ENCODE data around the gene PLTP. TPM values are rescaled to one million over a fixed set of nuclear protein-coding genes. Genes with fewer than 3 reads are reported as not detected.
A peak's percentile ranks its signal among the peaks of the same experiment; 100 is the strongest.

Gene PLTP
- total RNA-seq, 6 experiments from 2014 or later, result 9.6 to 70.2 (median 35.6) TPM

DNA sequence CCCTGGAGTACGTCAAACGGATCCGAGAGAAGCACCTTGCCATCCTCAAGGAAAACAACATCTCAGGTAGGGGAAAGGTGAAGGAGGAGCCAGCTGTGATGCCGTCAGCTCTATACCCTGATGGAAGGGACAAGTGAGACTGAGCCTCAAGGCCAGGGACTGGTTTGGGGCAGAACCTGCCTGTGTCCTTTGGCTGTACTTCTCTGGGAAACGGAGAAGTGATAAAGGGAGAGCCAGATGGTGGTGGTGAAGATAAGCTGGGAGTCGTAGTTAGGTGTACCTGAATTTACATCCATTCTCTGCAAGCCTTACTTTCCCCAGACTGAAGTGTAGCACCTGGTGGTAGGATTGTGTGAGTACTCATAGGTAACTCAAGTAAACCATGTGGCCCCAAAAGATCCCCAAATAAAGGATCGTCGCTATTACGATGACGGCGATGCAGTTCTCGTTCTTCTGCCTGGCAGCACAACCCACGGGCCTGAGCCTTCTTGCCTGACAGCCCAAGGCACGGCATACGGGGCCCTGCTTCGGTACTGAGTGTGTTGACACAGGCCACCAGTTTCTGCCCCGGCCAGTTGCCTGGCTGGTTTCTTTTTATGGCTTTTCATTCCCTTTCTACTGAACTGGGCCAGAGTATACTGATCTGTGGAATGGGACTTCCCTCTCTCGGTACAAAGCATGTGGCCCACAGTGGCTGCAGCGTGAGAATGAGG, 33.2 kb upstream of the PLTP start:
- H3K4me3 ChIP-seq, result no peak overlapping the region
- peaks cover 5 to 82% (median 33%) of the 10 kb centered on the region in 4 donors for H3K36me3 ChIP-seq
- WGBS (ENCODE audit: insufficient coverage, low coverage, low lambda C conversion rate, missing lambda C conversion rate), result 91% methylated on average over 17 of the region's 19 CpGs
- no peaks in the 10 kb centered on the region for H3K9me3 ChIP-seq
- H3K27me3 ChIP-seq, result no peaks in the 10 kb centered on the region
- intact Hi-C loops (cut with DNase I), result loop anchor here in 1 of 2 donors (10.0 kb wide), 1 partner anchor 50 kb away; the partner anchor contains the start of genes CTSA and NEURL2
- peak overlapping the region in 1 of 3 donors; percentile 0 for H3K27ac ChIP-seq
- DNase-seq (no peak), ATAC-seq (no peak)
- no peak for TF ChIP-seq POLR2A (IDR thresholded peaks at IDR 0.05)
- TF ChIP-seq, protein P1, sequence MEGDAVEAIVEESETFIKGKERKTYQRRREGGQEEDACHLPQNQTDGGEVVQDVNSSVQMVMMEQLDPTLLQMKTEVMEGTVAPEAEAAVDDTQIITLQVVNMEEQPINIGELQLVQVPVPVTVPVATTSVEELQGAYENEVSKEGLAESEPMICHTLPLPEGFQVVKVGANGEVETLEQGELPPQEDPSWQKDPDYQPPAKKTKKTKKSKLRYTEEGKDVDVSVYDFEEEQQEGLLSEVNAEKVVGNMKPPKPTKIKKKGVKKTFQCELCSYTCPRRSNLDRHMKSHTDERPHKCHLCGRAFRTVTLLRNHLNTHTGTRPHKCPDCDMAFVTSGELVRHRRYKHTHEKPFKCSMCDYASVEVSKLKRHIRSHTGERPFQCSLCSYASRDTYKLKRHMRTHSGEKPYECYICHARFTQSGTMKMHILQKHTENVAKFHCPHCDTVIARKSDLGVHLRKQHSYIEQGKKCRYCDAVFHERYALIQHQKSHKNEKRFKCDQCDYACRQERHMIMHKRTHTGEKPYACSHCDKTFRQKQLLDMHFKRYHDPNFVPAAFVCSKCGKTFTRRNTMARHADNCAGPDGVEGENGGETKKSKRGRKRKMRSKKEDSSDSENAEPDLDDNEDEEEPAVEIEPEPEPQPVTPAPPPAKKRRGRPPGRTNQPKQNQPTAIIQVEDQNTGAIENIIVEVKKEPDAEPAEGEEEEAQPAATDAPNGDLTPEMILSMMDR (IDR thresholded peaks at IDR 0.05), result no peak
- H3K4me1 ChIP-seq, result peaks cover 0 to 23% (median 3%) of the 10 kb centered on the region in 4 donors

DNA sequence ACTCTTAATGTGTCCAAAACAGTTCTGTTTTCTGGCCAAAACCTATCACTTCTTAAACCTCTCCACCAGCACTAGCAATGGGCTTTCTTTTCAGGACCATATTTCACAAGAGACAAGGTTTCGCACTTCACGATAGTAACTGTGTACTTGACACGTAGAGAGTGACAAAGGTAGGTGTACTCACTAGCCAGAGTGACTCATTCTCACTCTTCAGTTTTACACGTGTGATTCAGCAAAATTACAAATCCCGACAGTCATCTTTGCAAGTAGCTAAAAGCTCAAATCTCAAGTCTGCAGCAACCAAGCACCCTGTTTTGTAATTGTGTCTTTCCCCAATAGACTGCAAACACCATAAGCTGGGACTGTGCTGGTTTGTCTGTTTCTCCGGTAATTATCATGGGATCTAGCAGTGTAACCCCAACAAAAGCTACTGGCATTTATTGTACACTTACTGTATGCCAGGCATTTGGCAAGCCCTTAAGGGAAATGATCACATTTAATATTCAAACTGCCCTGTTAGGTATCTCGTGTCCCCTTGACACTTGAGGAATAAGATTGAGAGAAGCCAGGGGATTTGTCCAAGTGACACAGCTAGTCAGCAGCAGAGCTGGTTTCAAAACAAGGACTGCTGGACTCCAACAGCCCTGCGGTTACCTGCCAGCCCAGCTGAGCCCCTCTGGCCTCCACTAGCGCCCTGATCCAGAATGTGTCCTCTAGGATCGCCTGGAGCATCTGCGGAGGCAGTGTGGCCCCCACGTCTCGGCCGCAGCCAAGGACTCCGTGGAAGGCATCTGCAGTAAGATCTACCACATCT, 32.4 kb upstream of the PLTP start:
- Histone ChIP-seq H3K9me3 (no peaks in the 10 kb centered on the region), H3K27me3 (no peaks in the 10 kb centered on the region), H3K4me3 (no peak overlapping the region), H3K27ac (peak overlapping the region in 1 of 3 donors; percentile 34), H3K36me3 (peaks cover 7 to 82% (median 29%) of the 10 kb centered on the region in 4 donors), H3K4me1 (peaks cover 0 to 23% (median 3%) of the 10 kb centered on the region in 4 donors)
- no peak for TF ChIP-seq POLR2A (IDR thresholded peaks at IDR 0.05)
- TF ChIP-seq, protein P1 (IDR thresholded peaks at IDR 0.05), result no peak
- DNase-seq, result no peak
- intact Hi-C loops (cut with DNase I), result loop anchor here in 1 of 2 donors (10.0 kb wide), 1 partner anchor 50 kb away; the partner anchor contains the start of genes CTSA and NEURL2
- peak in 1 of 4 donors; percentile 29 for ATAC-seq
- 59% methylated on average over 9 of the region's 15 CpGs for WGBS (ENCODE audit: insufficient coverage, low coverage, low lambda C conversion rate, missing lambda C conversion rate)

DNA sequence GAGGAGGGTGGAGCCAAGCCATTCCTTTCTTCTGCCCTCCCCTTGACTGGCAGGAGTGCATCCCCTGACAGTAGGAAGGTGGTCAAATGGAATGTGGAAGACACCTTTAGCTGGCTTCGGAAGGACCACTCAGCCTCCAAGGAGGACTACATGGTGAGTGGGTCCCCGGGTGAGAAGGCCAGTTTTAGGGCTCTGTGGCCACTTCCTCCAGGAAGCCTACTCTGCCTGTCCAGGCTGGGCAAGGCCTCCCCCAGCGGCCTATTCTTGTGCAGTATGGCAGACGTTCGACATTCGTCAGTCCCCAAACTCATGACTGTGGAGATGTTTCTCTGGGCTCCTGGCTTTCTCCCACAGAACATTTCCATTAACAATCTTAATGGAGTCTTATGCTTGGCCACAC, 31.7 kb upstream of the PLTP start:
- WGBS (ENCODE audit: insufficient coverage, low coverage, low lambda C conversion rate, missing lambda C conversion rate), result no CpG with 5 or more reads among the region's 6 CpGs
- peaks cover 9 to 84% (median 26%) of the 10 kb centered on the region in 4 donors for H3K36me3 ChIP-seq

DNA sequence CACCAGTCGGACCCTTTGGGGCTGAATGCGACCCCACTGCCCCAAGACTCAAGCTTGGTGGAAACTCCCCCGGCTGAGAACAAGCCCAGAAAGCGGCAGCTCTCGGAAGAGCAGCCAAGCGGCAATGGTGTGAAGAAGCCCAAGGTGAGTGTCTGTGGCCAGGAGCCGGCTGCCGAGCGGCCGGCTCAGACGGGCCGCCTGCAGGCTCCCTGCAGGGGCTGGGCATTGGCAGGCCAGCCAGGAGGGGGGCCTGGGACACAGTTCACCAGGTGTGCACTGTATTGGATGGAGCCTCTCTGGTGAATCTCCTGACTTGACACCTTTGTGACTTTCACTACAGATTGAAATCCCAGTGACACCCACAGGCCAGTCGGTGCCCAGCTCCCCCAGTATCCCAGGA, 28.5 kb upstream of the PLTP start:
- DNase-seq (no peak), ATAC-seq (no peak)
- H3K9me3 ChIP-seq, result no peaks in the 10 kb centered on the region
- intact Hi-C loops (cut with DNase I), result loop anchor here in 1 of 2 donors (10.0 kb wide), 1 partner anchor 46 kb away; the partner anchor contains the start of genes CTSA and NEURL2
- H3K27me3 ChIP-seq, result no peaks in the 10 kb centered on the region
- peaks cover 0 to 10% (median 0%) of the 10 kb centered on the region in 4 donors for H3K4me1 ChIP-seq
- no peak overlapping the region for H3K27ac ChIP-seq
- 80% methylated on average over 1 of the region's 13 CpGs for whole genome bisulfite sequencing (ENCODE audit: insufficient coverage, low coverage, low lambda C conversion rate, missing lambda C conversion rate)
- H3K36me3 ChIP-seq, result peaks cover 4 to 74% (median 20%) of the 10 kb centered on the region in 4 donors
- H3K4me3 ChIP-seq, result no peak overlapping the region
- no peak for TF ChIP-seq POLR2A (IDR thresholded peaks at IDR 0.05)
- TF ChIP-seq, protein P1 (IDR thresholded peaks at IDR 0.05), result no peak

More for the DNA sequence above, 31.7 kb upstream of the PLTP start:
- no peak for ATAC-seq
- H3K9me3 ChIP-seq, result no peaks in the 10 kb centered on the region
- no peak overlapping the region for H3K4me3 ChIP-seq
- no peak for DNase-seq
- peaks cover 0 to 23% (median 3%) of the 10 kb centered on the region in 4 donors for H3K4me1 ChIP-seq
- H3K27ac ChIP-seq, result peak overlapping the region in 1 of 3 donors; percentile 34
- intact Hi-C loops (cut with DNase I), result loop anchor here in 1 of 2 donors (10.0 kb wide), 1 partner anchor 49 kb away; the partner anchor contains the start of genes CTSA and NEURL2
- no peaks in the 10 kb centered on the region for H3K27me3 ChIP-seq
- TF ChIP-seq, protein P1 (IDR thresholded peaks at IDR 0.05), result no peak
- no peak for TF ChIP-seq POLR2A (IDR thresholded peaks at IDR 0.05)
